GM12878 (cell line): ENCODE results near the gene FGF12. TPM values are rescaled to one million over a fixed set of nuclear protein-coding genes. Genes with fewer than 3 reads are reported as not detected.

Source experiments
- HDAC2 ChIP-seq: fragments of 200-600 bp; sonication (generic); IDR thresholded peaks from 2 replicates; pipeline ENCODE4 v1.6.1; 2017
- MTA3 ChIP-seq: IDR thresholded peaks from 2 replicates; pipeline ENCODE4 v1.6.1; 2012; ENCODE audit warnings: low read length, inconsistent platforms, borderline replicate concordance
- MXI1 ChIP-seq: fragments of 150-350 bp; IDR thresholded peaks from 2 replicates; pipeline ENCODE4 v1.6.1; 2011; ENCODE audit warnings: low read depth, mild to moderate bottlenecking, inconsistent platforms, low read length, improper control_type of control experiment
- PAX8 ChIP-seq: fragments of 450-650 bp; IDR thresholded peaks from 2 replicates; pipeline ENCODE4 v1.6.1; 2017; ENCODE audit warnings: mild to moderate bottlenecking, moderate library complexity
- PML ChIP-seq: IDR thresholded peaks from 2 replicates; pipeline ENCODE4 v1.6.1; 2012; ENCODE audit warnings: low read length, inconsistent platforms
- SMARCA5 ChIP-seq: fragments of 450-650 bp; IDR thresholded peaks from 2 replicates; pipeline ENCODE4 v1.6.1; 2017; ENCODE audit warnings: mild to moderate bottlenecking
- ZNF24 ChIP-seq: fragments of 450-650 bp; IDR thresholded peaks from 2 replicates; pipeline ENCODE4 v1.6.1; 2017; ENCODE audit warnings: antibody characterized with exemption, mild to moderate bottlenecking
- polyA plus RNA-seq, 11 experiments: library from polyadenylated mRNA; depleted of rRNA in 4 of 11; unstranded in 6 of 11; stranded (reverse) in 5 of 11; fragments of >200 nt; fragmentation: Nextera tagmentation in 4 of 11; fragmentation: Illumina TruSeq in 1 of 11; extraction: Ambion mirVana in 4 of 11; extraction: Trizol in 1 of 11; gene quantifications; 1 replicate in 1 of 11; 2 replicates in 10 of 11; pipeline versions ENCODE4 v1.2.1 to v1.2.3, GENCODE V29; 2011 to 2016; ENCODE audit warnings: inconsistent platforms in 2 of 11, missing spikeins in 2 of 11, low read depth in 1 of 11
- total RNA-seq, 4 experiments: library from RNA; depleted of rRNA in 3 of 4; stranded (reverse); fragments of >200 nt in 3 of 4; fragmentation: Illumina TruSeq in 1 of 4; extraction: Trizol in 1 of 4; gene quantifications; 2 replicates each; pipeline versions ENCODE4 v1.2.1 to v1.2.3, GENCODE V29; 2013 to 2021
- TF ChIP-seq, protein P1 (sequence below): IDR thresholded peaks from 2 replicates; pipeline ENCODE4 v1.6.1; 2011; ENCODE audit warnings: low read depth, mild to moderate bottlenecking, low read length, moderate library complexity, borderline replicate concordance; ENCODE audit errors: extremely low read depth
- TF ChIP-seq, protein P2 (sequence below): fragments of 150-350 bp; IDR thresholded peaks from 2 replicates; pipeline ENCODE4 v1.6.1; 2016; ENCODE audit warnings: low read depth, low read length
- TF ChIP-seq, protein P3 (sequence below), 3 experiments: IDR thresholded peaks in 2 of 3; conservative IDR thresholded peaks in 1 of 3; 2 replicates each; pipeline ENCODE4 v1.5.1; 2011; ENCODE audit warnings: low read depth in 3 of 3, low read length in 3 of 3, mild to moderate bottlenecking in 3 of 3, control low read depth in 2 of 3, moderate library complexity in 2 of 3, inconsistent platforms in 1 of 3, mixed read lengths in 1 of 3; ENCODE audit not compliant: control insufficient read depth in 2 of 3, insufficient read depth in 1 of 3; ENCODE audit errors: extremely low read depth in 1 of 3
- TF ChIP-seq, protein P4 (sequence below): fragments of 450-650 bp; formaldehyde crosslinking; IDR thresholded peaks from 2 replicates; pipeline ENCODE4 v1.5.0; 2022; ENCODE audit warnings: mild to moderate bottlenecking, missing genetic modification characterization

FGF12 gene
- total and polyA plus RNA-seq, 10 of the 15 experiments (the other 5 are each of a cell fraction or from before 2014, with no cell fraction given), result 0.03 to 0.43 (median 0.13) TPM; not detected in 7

DNA sequence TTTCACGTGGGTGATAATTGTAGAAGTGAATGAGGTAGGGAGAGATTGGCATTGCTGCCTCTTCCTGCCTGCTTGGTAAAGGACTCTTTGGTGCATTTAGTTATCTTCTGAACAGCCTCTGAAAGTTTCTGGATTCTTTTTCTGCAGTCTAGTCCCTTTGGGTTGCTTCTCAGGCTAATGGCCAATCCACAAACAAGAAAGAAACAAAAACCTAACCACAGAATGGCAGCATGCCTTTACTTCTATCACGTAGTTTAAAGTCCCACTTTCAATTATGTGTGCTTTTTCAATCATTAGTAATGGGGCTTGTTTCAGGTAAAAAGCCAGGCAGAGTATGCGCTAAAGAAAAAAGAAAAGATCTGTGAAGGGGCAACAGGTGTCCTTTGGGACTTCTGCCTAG is 7.4 kb downstream of the FGF12 start (continued):
- no peak for TF ChIP-seq MTA3
- no peak for TF ChIP-seq PML
- TF ChIP-seq HDAC2, result no peak
- TF ChIP-seq, protein P1, sequence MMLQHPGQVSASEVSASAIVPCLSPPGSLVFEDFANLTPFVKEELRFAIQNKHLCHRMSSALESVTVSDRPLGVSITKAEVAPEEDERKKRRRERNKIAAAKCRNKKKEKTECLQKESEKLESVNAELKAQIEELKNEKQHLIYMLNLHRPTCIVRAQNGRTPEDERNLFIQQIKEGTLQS, result no peak
- TF ChIP-seq ZNF24, result no peak
- no peak for TF ChIP-seq SMARCA5
- no peak for TF ChIP-seq MXI1
- TF ChIP-seq, protein P2, sequence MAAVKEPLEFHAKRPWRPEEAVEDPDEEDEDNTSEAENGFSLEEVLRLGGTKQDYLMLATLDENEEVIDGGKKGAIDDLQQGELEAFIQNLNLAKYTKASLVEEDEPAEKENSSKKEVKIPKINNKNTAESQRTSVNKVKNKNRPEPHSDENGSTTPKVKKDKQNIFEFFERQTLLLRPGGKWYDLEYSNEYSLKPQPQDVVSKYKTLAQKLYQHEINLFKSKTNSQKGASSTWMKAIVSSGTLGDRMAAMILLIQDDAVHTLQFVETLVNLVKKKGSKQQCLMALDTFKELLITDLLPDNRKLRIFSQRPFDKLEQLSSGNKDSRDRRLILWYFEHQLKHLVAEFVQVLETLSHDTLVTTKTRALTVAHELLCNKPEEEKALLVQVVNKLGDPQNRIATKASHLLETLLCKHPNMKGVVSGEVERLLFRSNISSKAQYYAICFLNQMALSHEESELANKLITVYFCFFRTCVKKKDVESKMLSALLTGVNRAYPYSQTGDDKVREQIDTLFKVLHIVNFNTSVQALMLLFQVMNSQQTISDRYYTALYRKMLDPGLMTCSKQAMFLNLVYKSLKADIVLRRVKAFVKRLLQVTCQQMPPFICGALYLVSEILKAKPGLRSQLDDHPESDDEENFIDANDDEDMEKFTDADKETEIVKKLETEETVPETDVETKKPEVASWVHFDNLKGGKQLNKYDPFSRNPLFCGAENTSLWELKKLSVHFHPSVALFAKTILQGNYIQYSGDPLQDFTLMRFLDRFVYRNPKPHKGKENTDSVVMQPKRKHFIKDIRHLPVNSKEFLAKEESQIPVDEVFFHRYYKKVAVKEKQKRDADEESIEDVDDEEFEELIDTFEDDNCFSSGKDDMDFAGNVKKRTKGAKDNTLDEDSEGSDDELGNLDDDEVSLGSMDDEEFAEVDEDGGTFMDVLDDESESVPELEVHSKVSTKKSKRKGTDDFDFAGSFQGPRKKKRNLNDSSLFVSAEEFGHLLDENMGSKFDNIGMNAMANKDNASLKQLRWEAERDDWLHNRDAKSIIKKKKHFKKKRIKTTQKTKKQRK, result no peak
- TF ChIP-seq, protein P3, sequence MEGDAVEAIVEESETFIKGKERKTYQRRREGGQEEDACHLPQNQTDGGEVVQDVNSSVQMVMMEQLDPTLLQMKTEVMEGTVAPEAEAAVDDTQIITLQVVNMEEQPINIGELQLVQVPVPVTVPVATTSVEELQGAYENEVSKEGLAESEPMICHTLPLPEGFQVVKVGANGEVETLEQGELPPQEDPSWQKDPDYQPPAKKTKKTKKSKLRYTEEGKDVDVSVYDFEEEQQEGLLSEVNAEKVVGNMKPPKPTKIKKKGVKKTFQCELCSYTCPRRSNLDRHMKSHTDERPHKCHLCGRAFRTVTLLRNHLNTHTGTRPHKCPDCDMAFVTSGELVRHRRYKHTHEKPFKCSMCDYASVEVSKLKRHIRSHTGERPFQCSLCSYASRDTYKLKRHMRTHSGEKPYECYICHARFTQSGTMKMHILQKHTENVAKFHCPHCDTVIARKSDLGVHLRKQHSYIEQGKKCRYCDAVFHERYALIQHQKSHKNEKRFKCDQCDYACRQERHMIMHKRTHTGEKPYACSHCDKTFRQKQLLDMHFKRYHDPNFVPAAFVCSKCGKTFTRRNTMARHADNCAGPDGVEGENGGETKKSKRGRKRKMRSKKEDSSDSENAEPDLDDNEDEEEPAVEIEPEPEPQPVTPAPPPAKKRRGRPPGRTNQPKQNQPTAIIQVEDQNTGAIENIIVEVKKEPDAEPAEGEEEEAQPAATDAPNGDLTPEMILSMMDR (IDR thresholded peaks at IDR 0.05 in 2 of 3, conservative IDR thresholded peaks at IDR 0.05 in 1 of 3; ENCODE audit: control insufficient read depth in 2 of 3, extremely low read depth in 1 of 3, insufficient read depth in 1 of 3, low read depth in 3 of 3, low read length in 3 of 3), result no peak
- no peak for TF ChIP-seq PAX8
- TF ChIP-seq, protein P4, sequence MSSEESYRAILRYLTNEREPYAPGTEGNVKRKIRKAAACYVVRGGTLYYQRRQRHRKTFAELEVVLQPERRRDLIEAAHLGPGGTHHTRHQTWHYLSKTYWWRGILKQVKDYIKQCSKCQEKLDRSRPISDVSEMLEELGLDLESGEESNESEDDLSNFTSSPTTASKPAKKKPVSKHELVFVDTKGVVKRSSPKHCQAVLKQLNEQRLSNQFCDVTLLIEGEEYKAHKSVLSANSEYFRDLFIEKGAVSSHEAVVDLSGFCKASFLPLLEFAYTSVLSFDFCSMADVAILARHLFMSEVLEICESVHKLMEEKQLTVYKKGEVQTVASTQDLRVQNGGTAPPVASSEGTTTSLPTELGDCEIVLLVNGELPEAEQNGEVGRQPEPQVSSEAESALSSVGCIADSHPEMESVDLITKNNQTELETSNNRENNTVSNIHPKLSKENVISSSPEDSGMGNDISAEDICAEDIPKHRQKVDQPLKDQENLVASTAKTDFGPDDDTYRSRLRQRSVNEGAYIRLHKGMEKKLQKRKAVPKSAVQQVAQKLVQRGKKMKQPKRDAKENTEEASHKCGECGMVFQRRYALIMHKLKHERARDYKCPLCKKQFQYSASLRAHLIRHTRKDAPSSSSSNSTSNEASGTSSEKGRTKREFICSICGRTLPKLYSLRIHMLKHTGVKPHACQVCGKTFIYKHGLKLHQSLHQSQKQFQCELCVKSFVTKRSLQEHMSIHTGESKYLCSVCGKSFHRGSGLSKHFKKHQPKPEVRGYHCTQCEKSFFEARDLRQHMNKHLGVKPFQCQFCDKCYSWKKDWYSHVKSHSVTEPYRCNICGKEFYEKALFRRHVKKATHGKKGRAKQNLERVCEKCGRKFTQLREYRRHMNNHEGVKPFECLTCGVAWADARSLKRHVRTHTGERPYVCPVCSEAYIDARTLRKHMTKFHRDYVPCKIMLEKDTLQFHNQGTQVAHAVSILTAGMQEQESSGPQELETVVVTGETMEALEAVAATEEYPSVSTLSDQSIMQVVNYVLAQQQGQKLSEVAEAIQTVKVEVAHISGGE (CRISPR knock-in tag), result no peak
